ENCODE results near the gene INTS6L. TPM values are rescaled to one million over a fixed set of nuclear protein-coding genes. Genes with fewer than 3 reads are reported as not detected.
"Not testable (repeated sequence)": the region's sequence is repeated elsewhere in the genome, so short reads cannot be mapped to it uniquely, and the experiment has no call there.

INTS6L gene
- total RNA-seq, 1 donor = 4.7 TPM

DNA sequence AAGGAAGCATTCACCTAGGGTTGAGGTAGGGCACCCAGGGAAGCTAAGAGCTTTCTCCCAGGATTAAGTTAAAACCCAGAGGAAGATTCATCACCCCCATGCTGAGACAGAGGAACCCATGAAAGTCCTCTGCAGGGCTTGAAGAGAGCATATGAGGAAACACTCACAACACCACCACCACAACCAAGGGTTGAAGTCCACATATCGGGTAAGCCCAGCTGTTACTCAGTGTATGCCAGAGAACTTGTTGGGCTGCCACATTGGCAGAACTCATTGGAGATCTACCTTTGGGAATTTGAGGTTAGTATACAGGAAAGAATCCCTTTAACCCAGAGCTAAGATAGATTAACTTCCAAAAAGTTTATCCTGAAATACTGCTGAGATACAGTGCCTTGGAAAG lies 75.1 kb downstream of the INTS6L start:
- H3K36me3 ChIP-seq (ENCODE audit: insufficient read depth, low read length) = no peaks in the 10 kb centered on the region
- H3K4me1 ChIP-seq (ENCODE audit: insufficient read depth, low read length) = no peaks in the 10 kb centered on the region
- no peaks in the 10 kb centered on the region for H3K9me3 ChIP-seq (ENCODE audit: low read depth, low read length)
- H3K27me3 ChIP-seq (ENCODE audit: insufficient read depth, low read length) = no peaks in the 10 kb centered on the region
- no peak for DNase-seq (ENCODE audit: insufficient read length, low spot score, missing footprints)
- no peak overlapping the region for H3K4me3 ChIP-seq (ENCODE audit: insufficient read depth, low read length)
- TF ChIP-seq CTCF (IDR thresholded peaks at IDR 0.05; ENCODE audit: extremely low read depth, low read depth, low read length) = no peak
- H3K27ac ChIP-seq (ENCODE audit: low read depth, low read length) = no peak overlapping the region
- no peaks in the 10 kb centered on the region for H4K20me1 ChIP-seq (ENCODE audit: insufficient read depth, low read length)
- no peak overlapping the region for H2AFZ ChIP-seq (ENCODE audit: low read length)
- no peak overlapping the region for H3K4me2 ChIP-seq (ENCODE audit: insufficient read depth, low read length)
- no peaks in the 10 kb centered on the region for H3K79me2 ChIP-seq (ENCODE audit: insufficient read depth, low read length)

DNA sequence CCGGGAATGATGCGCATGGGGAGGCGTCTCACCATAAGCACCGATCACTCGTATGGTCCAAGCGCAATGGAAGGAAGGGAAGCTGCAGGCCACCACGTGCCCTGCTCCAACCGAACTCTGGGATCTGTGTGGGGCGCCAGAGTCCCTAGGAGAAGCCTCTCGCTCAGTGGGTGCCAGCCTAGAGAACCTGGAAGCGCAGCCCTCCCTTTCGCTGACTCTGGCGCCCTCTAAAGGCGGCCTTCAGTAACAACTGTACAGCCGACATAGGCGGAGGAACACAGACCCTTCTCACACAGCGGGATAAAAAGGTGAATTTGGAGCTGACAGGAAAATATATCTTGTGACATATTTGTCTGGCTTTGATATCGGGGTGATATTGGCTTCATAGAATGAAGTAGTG lies 76.0 kb downstream of the INTS6L start:
- no peaks in the 10 kb centered on the region for H3K36me3 ChIP-seq (ENCODE audit: insufficient read depth, low read length)
- H4K20me1 ChIP-seq (ENCODE audit: insufficient read depth, low read length) = no peaks in the 10 kb centered on the region
- no peak overlapping the region for H3K27ac ChIP-seq (ENCODE audit: low read depth, low read length)
- H3K9me3 ChIP-seq (ENCODE audit: low read depth, low read length) = no peaks in the 10 kb centered on the region
- no peak overlapping the region for H3K4me2 ChIP-seq (ENCODE audit: insufficient read depth, low read length)
- H3K27me3 ChIP-seq (ENCODE audit: insufficient read depth, low read length) = no peaks in the 10 kb centered on the region
- H3K79me2 ChIP-seq (ENCODE audit: insufficient read depth, low read length) = no peaks in the 10 kb centered on the region
- no peak overlapping the region for H2AFZ ChIP-seq (ENCODE audit: low read length)
- no peaks in the 10 kb centered on the region for H3K4me1 ChIP-seq (ENCODE audit: insufficient read depth, low read length)
- DNase-seq (ENCODE audit: insufficient read length, low spot score, missing footprints) = no peak
- TF ChIP-seq CTCF (IDR thresholded peaks at IDR 0.05; ENCODE audit: extremely low read depth, low read depth, low read length) = peak; percentile 62
- no peak overlapping the region for H3K4me3 ChIP-seq (ENCODE audit: insufficient read depth, low read length)

GRCh38 chrX:135605906-135606305 lies 85.4 kb downstream of the INTS6L start:
- Histone ChIP-seq H3K9me3 (ENCODE audit: low read depth, low read length) (no peaks in the 10 kb centered on the region), H3K27ac (ENCODE audit: low read depth, low read length) (no peak overlapping the region), H3K4me1 (ENCODE audit: insufficient read depth, low read length) (no peaks in the 10 kb centered on the region), H2AFZ (ENCODE audit: low read length) (no peak overlapping the region), H3K79me2 (ENCODE audit: insufficient read depth, low read length) (no peaks in the 10 kb centered on the region), H4K20me1 (ENCODE audit: insufficient read depth, low read length) (no peaks in the 10 kb centered on the region), H3K27me3 (ENCODE audit: insufficient read depth, low read length) (no peaks in the 10 kb centered on the region), H3K36me3 (ENCODE audit: insufficient read depth, low read length) (no peaks in the 10 kb centered on the region), H3K4me2 (ENCODE audit: insufficient read depth, low read length) (no peak overlapping the region), H3K4me3 (ENCODE audit: insufficient read depth, low read length) (no peak overlapping the region)
- TF ChIP-seq CTCF (IDR thresholded peaks at IDR 0.05; ENCODE audit: extremely low read depth, low read depth, low read length) = no peak
- DNase-seq (ENCODE audit: insufficient read length, low spot score, missing footprints) = no peak

DNA sequence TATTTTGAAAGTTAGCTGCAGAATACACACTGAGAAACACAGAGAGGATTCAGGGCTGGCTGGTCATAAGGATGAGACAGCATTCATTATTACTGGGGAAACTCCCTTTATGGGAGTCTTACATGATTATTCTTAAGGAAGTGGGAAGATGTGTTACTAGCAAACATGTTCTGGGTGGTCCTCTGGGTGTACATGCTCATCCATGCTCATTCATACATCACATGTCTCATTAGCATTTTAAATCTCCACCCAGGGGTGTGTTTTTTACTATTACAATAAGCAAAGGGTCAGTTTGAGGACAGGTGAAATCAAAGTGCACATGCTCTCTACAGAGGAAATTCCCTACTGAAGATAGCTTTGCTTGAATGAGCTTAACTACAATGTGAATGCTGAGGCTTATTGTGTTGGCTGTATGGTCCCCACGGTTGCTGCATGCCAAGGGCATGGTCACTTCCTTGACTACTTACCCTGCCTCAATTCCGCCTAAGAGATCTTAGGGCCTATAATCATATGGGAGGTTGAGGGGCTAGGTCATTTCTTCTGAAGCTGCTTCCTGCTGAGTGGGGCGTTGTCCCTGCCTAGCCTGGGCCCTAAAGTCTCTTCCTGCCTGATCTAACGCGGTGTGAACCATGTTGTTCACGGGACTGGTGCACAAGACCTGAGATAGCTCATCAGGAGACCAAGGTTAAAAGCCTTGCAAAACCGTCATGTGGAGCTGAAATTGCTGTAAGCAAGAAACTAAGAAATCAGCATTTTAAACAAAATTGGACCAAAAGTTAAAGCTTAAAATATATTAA lies 104.1 kb downstream of the INTS6L start:
- H3K9me3 ChIP-seq (ENCODE audit: low read depth, low read length); H4K20me1 ChIP-seq (ENCODE audit: insufficient read depth, low read length); H3K4me1 ChIP-seq (ENCODE audit: insufficient read depth, low read length); H2AFZ ChIP-seq (ENCODE audit: low read length); H3K36me3 ChIP-seq (ENCODE audit: insufficient read depth, low read length); H3K4me3 ChIP-seq (ENCODE audit: insufficient read depth, low read length); H3K27ac ChIP-seq (ENCODE audit: low read depth, low read length); H3K27me3 ChIP-seq (ENCODE audit: insufficient read depth, low read length); H3K4me2 ChIP-seq (ENCODE audit: insufficient read depth, low read length); H3K79me2 ChIP-seq (ENCODE audit: insufficient read depth, low read length); DNase-seq (ENCODE audit: insufficient read length, low spot score, missing footprints): not testable (repeated sequence)

Data from osteoblast (primary cell).